HG03565 (cell line): Measurements from ENCODE around the gene CAPN2.

Experiments used
- ATAC-seq: cut with Tn5 transposase; IDR thresholded peaks from one replicate; pipeline ENCODE4 v1.9.1; 2021; ENCODE audit warnings: mild to moderate bottlenecking, moderate library complexity; ENCODE audit not compliant: unreplicated experiment

CAPN2 gene

DNA sequence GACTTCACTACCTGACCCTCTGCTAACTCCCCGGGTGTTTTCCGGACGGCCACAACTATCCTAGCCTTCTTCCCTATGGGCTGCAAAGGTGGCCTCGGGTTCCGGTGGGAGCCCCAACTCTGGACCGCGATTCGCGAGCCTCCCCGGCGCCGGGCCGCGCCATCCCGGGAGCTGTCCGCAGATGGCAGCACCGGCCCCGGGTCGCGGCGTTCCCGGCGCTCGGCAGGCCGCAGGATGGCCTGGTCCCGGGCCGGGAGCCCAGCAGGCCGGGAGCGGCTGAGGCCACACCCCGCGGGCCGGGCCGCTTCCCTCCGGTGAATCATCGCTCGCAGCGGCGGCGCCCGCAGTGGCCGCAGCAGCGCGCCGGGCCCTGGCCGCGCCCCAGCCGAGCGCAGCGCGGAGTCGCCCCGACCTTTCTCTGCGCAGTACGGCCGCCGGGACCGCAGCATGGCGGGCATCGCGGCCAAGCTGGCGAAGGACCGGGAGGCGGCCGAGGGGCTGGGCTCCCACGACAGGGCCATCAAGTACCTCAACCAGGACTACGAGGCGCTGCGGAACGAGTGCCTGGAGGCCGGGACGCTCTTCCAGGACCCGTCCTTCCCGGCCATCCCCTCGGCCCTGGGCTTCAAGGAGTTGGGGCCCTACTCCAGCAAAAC, at the start of gene CAPN2:
Gene CAPN2 (plus strand): TSS at position 346 of the 656 bp plus-strand sequence. CDS start 102 bp downstream, at position 448.
- peak; percentile 38 for ATAC-seq

DNA sequence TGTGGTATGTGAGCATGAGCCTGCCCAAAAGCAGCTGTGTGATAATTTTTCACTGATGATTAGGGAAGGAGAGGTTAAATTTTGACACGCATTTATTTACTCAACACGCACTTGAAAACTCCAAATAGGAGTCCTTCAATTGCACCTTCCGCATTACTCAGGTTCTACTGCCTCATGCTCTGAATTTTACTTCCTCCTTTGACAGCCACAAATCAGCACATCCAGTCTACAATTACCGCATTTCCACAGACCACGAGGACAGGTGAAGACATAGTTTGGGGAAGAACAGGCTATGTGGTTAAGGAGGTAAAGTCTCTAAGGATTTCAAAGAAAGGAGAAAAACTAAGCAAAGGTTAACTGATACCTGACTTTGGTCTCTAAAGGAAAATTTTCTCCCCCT, 49.4 kb upstream of the CAPN2 start:
- ATAC-seq = no peak

GRCh38 chr1:223664106-223664505, 48.2 kb upstream of the CAPN2 start:
- ATAC-seq = no peak

GRCh38 chr1:223665592-223666312, 46.6 kb upstream of the CAPN2 start, which contains the start of gene CAPN8:
TSS of gene CAPN8 (minus strand) at chr1:223665701. CDS start at chr1:223665646, 55 bp downstream.
- no peak for ATAC-seq

- ATAC-seq = no peak
Measured at GRCh38 chr1:223667484-223668182, 44.7 kb upstream of the CAPN2 start.

DNA sequence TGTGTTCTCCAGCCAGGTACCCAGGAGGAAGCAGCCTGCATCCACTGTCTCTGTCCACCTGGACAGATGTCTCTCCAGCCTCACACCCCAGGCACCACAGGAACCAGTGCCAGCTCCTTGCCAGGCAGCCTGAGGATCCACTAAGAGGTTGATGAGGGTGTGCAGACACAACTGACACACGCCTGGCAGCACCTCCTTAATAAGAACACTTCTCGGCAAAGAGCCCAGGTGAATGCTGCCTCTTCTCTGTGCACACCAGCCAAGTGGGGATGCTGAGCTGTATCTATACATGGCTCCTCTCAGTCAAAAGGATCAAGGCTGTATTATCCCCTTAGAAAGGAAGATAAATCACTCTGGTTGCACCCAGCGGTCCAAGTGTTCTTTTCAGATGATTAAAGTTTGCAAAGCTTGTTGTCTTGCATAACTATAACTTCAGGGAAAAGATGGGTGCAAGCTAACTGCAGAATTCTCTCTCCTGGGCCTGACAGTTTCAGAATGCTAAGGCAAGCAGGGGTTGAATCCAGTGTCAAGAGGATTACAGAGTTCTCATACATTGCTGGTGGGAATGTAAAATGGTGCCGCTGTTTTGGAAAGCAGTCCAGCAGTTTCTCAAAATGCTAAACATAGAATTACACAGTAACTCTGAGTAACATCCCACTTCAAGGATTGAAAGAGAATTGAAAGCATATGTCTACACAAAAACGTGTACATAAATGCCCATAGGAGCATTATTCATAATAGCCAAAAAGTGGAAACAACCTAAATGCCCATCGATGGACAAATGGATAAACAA, 43.1 kb upstream of the CAPN2 start:
- no peak for ATAC-seq

- no peak for ATAC-seq
Measured at GRCh38 chr1:223670458-223671159, 41.7 kb upstream of the CAPN2 start.

DNA sequence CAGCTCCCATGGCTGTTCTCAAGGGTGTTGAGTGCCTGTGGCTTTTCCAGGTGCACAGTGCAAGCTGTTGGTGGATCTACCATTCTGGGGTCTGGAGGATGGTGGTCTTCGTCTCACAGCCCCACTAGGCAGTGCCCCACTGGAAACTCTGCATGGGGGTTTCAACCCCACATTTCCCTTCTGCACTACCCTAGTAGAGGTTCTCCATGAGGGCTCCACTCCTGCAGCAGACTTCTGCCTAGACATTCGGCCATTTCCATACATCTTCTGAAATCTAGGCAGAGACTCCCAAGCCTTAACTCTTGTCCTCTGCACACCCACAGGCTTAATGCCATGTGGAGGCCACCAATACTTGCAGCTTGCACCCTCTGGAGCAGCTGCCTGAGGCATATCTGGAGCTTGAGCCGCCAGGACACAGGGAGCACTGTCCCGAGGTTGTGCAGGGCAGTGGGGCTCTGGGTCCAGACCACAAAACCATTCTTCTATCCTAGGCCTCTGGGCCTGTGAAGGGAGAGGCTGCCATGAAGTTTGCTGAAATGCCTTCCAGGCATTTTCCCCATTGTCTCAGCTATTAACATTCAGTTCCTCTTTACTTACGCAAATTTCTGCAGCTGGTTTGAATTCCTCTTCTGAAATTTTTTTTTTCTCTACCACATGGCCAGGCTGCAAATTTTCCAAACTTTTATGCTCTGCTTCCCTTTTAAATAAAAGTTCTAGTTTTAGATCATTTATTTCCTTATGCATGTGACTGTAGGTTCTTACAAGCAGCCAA, 38.0 kb upstream of the CAPN2 start:
- no peak for ATAC-seq

DNA sequence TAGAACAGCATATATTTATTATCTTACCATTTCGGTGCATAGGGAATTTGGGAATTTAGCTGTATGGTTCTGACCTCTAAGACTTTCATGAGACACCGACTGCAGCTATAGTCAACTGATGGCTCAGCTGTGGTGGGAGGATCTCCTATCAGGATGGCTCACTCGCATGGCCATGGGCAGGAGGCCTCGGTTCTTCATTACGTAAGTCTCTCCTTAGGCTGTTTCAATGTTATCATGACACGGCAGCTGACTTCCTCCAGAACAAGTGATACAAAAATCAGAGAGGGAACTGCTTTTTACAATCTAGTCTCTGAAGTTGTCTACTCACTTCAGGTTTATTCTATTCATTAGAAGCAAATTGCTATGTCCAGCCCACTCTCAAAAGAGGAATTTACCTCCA, 33.5 kb upstream of the CAPN2 start:
- no peak for ATAC-seq

GRCh38 chr1:223680188-223680587, 32.2 kb upstream of the CAPN2 start:
- no peak for ATAC-seq

- no peak for ATAC-seq
Measured at GRCh38 chr1:223682502-223682901, 29.8 kb upstream of the CAPN2 start.

GRCh38 chr1:223683586-223684487, 28.5 kb upstream of the CAPN2 start:
- peak; percentile 46 for ATAC-seq

GRCh38 chr1:223684488-223684792, 27.9 kb upstream of the CAPN2 start:
- peak; percentile 11 for ATAC-seq

GRCh38 chr1:223691121-223691520, 21.2 kb upstream of the CAPN2 start:
- ATAC-seq = no peak

- ATAC-seq = no peak
Measured at GRCh38 chr1:223695014-223695548, 17.3 kb upstream of the CAPN2 start.

DNA sequence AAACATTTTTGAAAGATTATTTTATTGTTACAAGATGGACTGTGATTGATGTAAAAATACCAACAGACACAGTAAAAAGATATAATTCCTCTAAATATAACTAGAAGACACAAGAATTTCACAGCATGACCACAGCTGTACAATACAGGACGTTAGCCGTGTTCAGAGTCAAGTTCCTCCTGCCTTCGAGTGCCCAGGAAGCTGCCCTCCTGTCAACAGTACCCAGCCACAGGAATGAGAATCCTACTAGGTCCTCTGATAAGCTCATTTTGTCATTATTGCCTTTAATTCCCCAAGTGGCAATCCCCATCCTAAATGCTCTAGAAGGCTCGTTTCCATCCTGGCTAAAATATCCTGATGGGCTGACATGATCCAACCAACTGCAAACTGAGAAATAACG, 16.4 kb upstream of the CAPN2 start:
- ATAC-seq = no peak

DNA sequence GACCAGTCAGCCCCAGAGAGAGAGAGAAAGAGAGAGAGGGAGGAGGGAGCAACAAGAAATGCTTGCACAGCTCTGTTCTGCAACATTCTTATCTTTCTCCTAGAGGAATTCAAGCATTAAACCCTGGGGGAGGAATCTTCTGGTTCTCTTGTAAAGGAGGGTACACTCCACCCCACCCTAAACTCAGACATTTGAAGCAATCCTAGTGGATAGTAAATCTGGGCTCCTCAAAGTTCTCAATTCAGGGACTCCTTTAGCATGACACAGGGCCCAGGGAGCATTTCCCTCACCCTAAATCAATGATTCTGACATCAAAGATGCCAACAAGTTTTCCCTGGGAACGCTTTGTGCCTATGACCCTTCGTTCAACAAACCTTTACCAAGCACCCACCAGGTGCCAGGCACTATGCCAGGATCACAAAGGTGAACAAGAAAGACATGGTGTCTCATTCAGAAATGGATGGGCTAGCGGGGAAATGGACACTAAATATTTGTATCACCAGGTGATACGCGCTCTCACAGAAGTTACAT, 11.9 kb upstream of the CAPN2 start:
- ATAC-seq = no peak

GRCh38 chr1:223700942-223701637, 11.2 kb upstream of the CAPN2 start:
- ATAC-seq = no peak
